ENCODE measurements around the gene TMX2.

Gene TMX2

DNA sequence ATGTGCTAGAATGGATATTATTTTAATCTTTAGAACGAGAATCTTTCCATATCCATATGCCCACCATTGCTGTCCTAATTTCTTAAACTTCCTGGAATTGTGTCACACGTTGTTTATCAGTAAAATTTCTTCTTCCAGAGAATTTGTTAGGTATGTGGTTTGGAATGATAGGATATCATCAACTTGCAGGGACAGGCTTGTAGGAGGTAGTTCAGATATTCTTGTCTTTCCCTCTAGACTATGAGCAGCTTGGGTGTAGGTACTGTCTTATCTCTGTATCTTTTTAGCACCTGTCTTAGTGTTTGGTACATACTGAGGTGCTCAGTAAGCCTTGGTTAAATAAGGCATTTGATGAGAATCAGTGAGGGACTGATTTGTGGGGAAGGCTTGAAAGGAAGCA is 52.6 kb downstream of the TMX2 start:
- DNase-seq (ENCODE audit: low read depth in 2 of 2), result no peak

- no peak for DNase-seq (ENCODE audit: low read depth in 2 of 2)
Observed at GRCh38 chr11:57770793-57771192, 58.4 kb downstream of the TMX2 start.

- DNase-seq (ENCODE audit: low read depth in 2 of 2), result no peak
Observed at GRCh38 chr11:57771365-57771764, 59.0 kb downstream of the TMX2 start.

DNA sequence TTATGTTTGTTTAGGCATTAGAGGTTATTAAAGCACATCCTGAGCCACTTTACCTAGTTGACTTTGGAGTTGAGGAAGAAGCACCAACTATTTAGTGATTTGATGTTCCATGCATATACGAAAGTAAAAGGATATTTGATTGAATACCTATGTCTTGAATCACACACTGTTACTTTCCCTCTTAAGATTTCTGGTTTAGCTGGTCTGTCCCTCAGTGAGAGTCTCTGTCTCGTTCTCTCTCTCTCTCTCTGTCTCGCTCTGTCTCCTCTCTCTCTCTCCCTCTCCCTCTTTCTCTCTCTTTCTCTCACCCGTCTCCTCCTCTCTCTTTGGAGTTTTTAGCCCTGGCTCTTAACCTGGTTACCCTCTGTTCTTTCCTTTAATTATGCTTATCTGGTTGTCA is 60.2 kb downstream of the TMX2 start:
- no peak for DNase-seq (ENCODE audit: low read depth in 2 of 2)

DNA sequence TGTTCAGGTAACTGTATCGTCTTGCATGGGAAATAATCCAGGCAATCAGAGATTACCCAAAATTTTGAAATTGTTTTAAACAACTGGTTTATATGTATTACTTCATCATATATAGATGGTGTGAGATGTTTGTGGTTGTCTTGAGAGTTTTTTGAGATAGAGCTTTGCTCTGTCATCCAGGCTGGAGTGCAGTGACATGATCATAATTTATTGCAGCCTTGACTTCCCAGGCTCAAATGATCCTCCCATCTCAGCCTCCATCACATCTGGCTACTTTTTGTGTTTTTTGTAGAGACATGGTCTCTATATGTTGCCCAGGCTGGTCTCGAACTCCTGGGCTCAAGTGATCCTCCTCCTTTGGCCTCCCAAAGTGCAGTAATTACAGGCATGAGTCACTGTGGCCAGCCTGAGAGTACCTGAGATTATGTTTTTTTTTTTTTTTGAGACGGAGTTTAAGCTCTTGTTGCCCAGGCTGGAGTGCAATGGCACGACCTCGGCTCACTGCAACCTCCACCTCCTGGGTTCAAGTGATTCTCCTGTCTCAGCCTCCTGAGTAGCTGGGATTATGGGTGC is 60.7 kb downstream of the TMX2 start:
- DNase-seq (ENCODE audit: low read depth in 2 of 2), result no peak

GRCh38 chr11:57775491-57775890 is 63.1 kb downstream of the TMX2 start:
- no peak for DNase-seq (ENCODE audit: low read depth in 2 of 2)

DNA sequence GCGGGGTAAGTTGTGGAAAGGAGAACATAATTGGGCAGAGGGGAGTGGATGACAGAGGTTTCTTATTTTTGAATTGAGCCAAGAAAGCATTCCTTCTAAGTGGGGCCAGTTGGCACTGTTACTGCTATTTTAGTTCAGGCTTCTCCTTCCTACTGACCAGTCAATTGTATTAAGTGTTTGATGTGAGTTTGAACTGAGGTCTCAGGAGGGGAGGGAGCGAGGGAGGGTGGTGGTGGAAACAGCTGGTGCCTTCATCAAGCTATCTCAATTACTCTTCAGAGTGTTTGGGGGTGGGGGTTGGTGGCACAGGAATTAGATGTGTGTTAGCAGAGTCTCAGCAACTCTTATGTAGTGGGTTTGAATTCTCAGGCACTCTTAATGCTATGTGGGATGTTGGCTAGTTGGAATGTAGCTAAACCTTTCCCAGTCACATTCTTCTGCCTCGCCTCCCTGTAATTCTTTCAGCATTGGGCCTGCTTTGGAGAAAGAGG is 63.7 kb downstream of the TMX2 start:
- no peak for DNase-seq (ENCODE audit: low read depth in 2 of 2)

DNA sequence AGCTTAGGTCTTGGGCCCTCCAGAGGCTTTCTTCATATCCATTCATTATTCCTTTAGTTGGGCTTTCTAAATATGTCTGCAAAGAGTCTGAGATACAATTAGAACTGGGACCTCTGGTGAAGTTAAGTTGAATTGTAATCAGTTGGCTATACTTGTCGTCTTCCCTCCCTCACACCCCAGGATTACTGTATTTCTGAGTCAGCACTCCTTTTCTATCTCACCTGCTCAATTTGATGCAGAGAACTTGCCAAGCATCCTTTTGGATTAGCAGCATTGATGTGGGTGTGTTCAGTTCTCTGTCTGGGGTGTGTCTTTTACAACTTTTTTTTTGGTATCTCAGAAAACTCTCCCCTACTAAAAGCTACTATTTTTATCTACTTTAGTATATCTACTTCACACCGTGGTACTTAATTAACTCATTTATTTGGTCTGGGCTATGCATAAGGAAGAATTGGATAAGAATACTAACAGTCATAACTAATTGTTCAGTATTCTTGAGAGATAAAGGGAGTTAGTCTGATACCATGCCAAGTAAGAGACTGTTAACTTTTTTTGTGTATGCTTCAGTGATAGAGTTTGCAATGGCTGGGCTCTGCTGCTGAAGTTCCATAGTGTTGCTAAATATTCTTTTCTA is 64.3 kb downstream of the TMX2 start:
- DNase-seq (ENCODE audit: low read depth in 2 of 2), result no peak

DNA sequence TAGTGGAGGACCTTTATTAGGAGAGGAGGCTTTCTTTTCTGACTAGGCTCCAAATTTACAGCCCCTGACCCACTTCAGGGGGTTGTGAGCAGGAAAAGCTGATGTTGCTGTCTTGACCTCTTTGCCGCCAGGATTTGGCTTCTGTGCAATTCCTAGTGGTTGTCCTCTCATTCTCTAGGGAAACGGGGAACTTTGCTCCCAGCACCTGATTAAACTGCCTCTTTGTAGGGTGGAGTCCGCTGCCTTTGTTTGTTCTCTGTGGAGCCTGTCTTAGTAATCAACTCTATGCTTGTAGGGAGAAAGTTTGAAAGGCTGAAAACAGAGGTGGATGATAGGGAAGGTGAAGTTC is 65.5 kb downstream of the TMX2 start:
- DNase-seq (ENCODE audit: low read depth in 2 of 2), result no peak

GRCh38 chr11:57778318-57779037 is 66.1 kb downstream of the TMX2 start:
- DNase-seq (ENCODE audit: low read depth in 2 of 2), result no peak

DNA sequence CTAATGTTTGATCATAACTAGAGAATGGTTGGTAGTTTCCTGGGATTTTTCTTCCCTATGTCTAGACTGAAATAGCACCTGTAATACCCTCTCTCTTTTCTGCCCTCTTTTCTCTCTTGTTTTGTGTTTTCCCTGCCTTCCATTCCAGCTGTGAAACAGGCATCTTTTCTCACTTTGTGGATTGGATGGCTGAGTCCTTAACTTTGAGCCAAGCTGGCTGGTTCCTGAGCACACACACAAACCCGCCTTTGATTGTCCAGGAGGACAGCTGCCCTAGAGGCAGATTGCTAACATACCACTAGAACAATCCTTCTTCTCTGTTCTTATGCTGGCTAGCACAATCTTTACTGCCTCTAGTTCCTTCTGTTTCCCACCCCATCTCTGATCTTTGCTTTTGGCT is 66.9 kb downstream of the TMX2 start:
- DNase-seq (ENCODE audit: low read depth in 2 of 2), result no peak

DNA sequence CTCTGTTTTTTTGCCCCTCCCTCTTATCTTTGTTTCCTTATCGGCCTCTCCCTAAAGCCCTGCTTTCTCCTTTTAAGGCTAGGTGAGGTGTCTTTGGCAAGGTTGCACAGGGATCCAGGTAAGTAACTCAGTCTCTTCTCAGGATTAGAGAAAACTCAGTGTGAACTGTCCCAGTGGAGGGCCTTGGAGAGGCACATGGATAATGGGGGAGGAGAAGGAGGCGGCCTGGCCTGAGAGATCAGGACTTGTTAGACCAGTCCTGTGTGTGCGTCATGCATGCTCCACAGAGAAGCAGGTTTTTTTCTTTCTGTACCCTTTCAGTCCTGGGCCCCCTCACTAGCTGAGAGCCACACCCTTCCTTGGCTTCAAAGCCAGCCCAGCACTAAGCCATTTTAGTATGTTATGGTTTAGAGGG is 69.1 kb downstream of the TMX2 start:
- no peak for DNase-seq (ENCODE audit: low read depth in 2 of 2)

- no peak for DNase-seq (ENCODE audit: low read depth in 2 of 2)
Observed at GRCh38 chr11:57785072-57785471, 72.7 kb downstream of the TMX2 start.

- DNase-seq (ENCODE audit: low read depth in 2 of 2), result no peak
Observed at GRCh38 chr11:57786436-57786835, 74.0 kb downstream of the TMX2 start.

DNA sequence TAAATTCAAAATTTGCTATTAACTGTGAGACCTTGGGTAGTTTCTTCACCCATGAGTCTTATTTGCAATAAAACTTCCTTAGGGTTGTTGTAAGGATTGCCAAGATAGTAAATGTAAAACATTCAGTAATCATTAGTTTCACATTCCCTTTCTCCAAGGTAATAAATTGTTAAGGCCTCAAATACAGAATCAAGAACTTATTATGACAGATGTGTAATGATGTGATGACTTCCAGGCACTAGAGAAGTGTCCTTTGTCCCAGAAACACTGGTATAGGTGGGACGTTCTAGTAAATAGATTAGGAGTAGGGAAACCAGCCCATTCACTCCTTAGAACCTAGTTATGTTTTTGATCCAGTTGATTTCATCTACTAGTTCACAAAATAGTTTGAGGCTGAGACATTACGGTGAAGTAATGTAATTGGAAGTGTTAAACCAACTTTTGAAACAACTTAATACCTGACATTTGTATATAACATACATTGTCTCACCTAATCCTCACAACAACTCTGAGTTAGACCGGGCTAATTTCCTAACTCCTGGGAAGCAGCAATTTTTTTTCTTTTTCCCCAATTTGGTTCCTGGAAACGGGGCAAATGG is 74.7 kb downstream of the TMX2 start:
- no peak for DNase-seq (ENCODE audit: low read depth in 2 of 2)

GRCh38 chr11:57787920-57788702 is 75.7 kb downstream of the TMX2 start:
- DNase-seq (ENCODE audit: low read depth in 2 of 2), result no peak

- no peak for DNase-seq (ENCODE audit: low read depth in 2 of 2)
Observed at GRCh38 chr11:57788703-57789088, 76.3 kb downstream of the TMX2 start.
